ENCODE measurements around the gene DAB1. TPM values are rescaled to one million over a fixed set of nuclear protein-coding genes. Genes with fewer than 3 reads are reported as not detected.

DAB1 gene
- total and polyA plus RNA-seq, 10 of the 15 experiments (the other 5 are each of a cell fraction or from before 2014, with no cell fraction given), result 0.02 to 0.10 (median 0.03) TPM; not detected in 5

DNA sequence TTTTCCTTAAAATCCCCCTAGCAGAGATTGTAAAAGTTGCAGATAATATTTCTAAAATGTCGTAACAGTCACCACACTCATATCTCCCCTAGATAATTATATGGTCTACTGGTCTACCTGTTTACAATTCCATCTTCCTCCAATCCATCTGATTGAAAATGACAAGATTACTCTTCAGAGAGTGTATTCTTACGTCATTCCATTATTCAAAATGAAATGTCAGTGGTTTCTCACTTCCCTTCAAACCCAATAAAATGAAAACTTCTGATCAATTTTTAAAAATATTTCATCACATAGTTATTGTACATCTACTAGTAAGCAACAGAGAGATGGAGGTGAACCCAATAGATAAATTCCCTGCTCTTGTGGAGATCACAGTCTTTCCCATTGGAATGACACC is 255.9 kb downstream of the DAB1 start:
- no peak overlapping the region for H3K4me3 ChIP-seq
- no peak overlapping the region for H2AFZ ChIP-seq (ENCODE audit: control insufficient read depth, low read depth, low read length)
- H3K9me3 ChIP-seq (replicated peaks; ENCODE audit: control insufficient read depth, insufficient read depth, low read length), result no peaks in the 10 kb centered on the region
- no peak overlapping the region for H3K27ac ChIP-seq (ENCODE audit: control insufficient read depth, insufficient read depth)
- SMC1A ChIA-PET (ENCODE audit: uncharacterized antibody, unreplicated experiment), result no interaction called here
- peak; percentile 88 for ATAC-seq
- CTCF ChIA-PET, result no interaction called here
- WGBS (ENCODE audit: insufficient coverage, insufficient replicate concordance, low lambda C conversion rate, missing lambda C conversion rate), result 0% methylated on average over 2 of the region's 2 CpGs
- no peak for FAIRE-seq
- H3K79me2 ChIP-seq (ENCODE audit: control insufficient read depth, insufficient read depth, low read length), result no peaks in the 10 kb centered on the region
- DNase-seq (ENCODE audit: low read depth, low spot score), result no peak
- RAD21 ChIA-PET (ENCODE audit: unreplicated experiment), result no interaction called here
- in situ Hi-C loops (cut with MboI) (no loop called here), intact Hi-C loops (cut with micrococcal nuclease; ENCODE audit: unreplicated experiment) (loop anchor here (1.0 kb wide), 1 partner anchor 30 kb away; no protein-coding TSS in a partner anchor)
- no peaks in the 10 kb centered on the region for H4K20me1 ChIP-seq (ENCODE audit: control insufficient read depth, insufficient read depth)
- BruUV-seq (replicated peaks), result no TSS peak
- no peaks in the 10 kb centered on the region; the same call in 1 of the 2 replicates for H3K4me1 ChIP-seq (ENCODE audit: control insufficient read depth, insufficient read depth, low read length)
- H3K9ac ChIP-seq (ENCODE audit: control insufficient read depth, insufficient read depth, low read length), result no peak overlapping the region
- POLR2A ChIA-PET, result no interaction called here
- no peaks in the 10 kb centered on the region for H3K27me3 ChIP-seq (replicated peaks in 1 of 2; ENCODE audit: control insufficient read depth in 2 of 2, insufficient read depth in 2 of 2, low read length in 1 of 2)
- no peaks in the 10 kb centered on the region for H3K36me3 ChIP-seq (ENCODE audit: control insufficient read depth in 2 of 2, insufficient read depth in 2 of 2, low read length in 1 of 2)
- no peak overlapping the region for H3K4me2 ChIP-seq (ENCODE audit: control insufficient read depth, insufficient read depth)
- TF ChIP-seq GABPA (IDR thresholded peaks at IDR 0.05; ENCODE audit: low read depth) (no peak), PAX8 (IDR thresholded peaks at IDR 0.05) (no peak), POLR2AphosphoS5 (IDR thresholded peaks at IDR 0.05; ENCODE audit: low read length) (no peak), SREBF2 (IDR thresholded peaks at IDR 0.05; ENCODE audit: low read length) (no peak), ZNF217 (IDR thresholded peaks at IDR 0.05) (no peak), CHD4 (IDR thresholded peaks at IDR 0.05) (no peak), JUNB (IDR thresholded peaks at IDR 0.05) (peak; percentile 94), RBBP5 (conservative IDR thresholded peaks at IDR 0.05) (no peak), BCL11A (IDR thresholded peaks at IDR 0.05; ENCODE audit: low read depth, low read length) (peak; percentile 74; the same call in 1 of the 2 replicates), BACH1 (IDR thresholded peaks at IDR 0.05; ENCODE audit: borderline replicate concordance) (no peak), ZNF24 (IDR thresholded peaks at IDR 0.05) (no peak), ESRRA (IDR thresholded peaks at IDR 0.05; ENCODE audit: low read length) (no peak), MYC (IDR thresholded peaks at IDR 0.05; ENCODE audit: insufficient read depth, insufficient read length, insufficient replicate concordance, low read length, severe bottlenecking) (no peak)
- TF ChIP-seq, protein P1, sequence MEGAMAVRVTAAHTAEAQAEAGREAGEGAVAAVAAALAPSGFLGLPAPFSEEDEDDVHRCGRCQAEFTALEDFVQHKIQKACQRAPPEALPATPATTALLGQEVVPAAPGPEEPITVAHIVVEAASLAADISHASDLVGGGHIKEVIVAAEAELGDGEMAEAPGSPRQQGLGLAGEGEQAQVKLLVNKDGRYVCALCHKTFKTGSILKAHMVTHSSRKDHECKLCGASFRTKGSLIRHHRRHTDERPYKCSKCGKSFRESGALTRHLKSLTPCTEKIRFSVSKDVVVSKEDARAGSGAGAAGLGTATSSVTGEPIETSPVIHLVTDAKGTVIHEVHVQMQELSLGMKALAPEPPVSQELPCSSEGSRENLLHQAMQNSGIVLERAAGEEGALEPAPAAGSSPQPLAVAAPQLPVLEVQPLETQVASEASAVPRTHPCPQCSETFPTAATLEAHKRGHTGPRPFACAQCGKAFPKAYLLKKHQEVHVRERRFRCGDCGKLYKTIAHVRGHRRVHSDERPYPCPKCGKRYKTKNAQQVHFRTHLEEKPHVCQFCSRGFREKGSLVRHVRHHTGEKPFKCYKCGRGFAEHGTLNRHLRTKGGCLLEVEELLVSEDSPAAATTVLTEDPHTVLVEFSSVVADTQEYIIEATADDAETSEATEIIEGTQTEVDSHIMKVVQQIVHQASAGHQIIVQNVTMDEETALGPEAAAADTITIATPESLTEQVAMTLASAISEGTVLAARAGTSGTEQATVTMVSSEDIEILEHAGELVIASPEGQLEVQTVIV (IDR thresholded peaks at IDR 0.05; ENCODE audit: borderline replicate concordance, partially characterized antibody), result no peak
- TF ChIP-seq, protein P2, sequence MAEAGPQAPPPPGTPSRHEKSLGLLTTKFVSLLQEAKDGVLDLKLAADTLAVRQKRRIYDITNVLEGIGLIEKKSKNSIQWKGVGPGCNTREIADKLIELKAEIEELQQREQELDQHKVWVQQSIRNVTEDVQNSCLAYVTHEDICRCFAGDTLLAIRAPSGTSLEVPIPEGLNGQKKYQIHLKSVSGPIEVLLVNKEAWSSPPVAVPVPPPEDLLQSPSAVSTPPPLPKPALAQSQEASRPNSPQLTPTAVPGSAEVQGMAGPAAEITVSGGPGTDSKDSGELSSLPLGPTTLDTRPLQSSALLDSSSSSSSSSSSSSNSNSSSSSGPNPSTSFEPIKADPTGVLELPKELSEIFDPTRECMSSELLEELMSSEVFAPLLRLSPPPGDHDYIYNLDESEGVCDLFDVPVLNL (IDR thresholded peaks at IDR 0.05; ENCODE audit: low read depth, low read length), result no peak
- TF ChIP-seq, protein P3, sequence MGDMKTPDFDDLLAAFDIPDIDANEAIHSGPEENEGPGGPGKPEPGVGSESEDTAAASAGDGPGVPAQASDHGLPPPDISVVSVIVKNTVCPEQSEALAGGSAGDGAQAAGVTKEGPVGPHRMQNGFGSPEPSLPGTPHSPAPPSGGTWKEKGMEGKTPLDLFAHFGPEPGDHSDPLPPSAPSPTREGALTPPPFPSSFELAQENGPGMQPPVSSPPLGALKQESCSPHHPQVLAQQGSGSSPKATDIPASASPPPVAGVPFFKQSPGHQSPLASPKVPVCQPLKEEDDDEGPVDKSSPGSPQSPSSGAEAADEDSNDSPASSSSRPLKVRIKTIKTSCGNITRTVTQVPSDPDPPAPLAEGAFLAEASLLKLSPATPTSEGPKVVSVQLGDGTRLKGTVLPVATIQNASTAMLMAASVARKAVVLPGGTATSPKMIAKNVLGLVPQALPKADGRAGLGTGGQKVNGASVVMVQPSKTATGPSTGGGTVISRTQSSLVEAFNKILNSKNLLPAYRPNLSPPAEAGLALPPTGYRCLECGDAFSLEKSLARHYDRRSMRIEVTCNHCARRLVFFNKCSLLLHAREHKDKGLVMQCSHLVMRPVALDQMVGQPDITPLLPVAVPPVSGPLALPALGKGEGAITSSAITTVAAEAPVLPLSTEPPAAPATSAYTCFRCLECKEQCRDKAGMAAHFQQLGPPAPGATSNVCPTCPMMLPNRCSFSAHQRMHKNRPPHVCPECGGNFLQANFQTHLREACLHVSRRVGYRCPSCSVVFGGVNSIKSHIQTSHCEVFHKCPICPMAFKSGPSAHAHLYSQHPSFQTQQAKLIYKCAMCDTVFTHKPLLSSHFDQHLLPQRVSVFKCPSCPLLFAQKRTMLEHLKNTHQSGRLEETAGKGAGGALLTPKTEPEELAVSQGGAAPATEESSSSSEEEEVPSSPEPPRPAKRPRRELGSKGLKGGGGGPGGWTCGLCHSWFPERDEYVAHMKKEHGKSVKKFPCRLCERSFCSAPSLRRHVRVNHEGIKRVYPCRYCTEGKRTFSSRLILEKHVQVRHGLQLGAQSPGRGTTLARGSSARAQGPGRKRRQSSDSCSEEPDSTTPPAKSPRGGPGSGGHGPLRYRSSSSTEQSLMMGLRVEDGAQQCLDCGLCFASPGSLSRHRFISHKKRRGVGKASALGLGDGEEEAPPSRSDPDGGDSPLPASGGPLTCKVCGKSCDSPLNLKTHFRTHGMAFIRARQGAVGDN (IDR thresholded peaks at IDR 0.05), result no peak
- TF ChIP-seq, protein P4, sequence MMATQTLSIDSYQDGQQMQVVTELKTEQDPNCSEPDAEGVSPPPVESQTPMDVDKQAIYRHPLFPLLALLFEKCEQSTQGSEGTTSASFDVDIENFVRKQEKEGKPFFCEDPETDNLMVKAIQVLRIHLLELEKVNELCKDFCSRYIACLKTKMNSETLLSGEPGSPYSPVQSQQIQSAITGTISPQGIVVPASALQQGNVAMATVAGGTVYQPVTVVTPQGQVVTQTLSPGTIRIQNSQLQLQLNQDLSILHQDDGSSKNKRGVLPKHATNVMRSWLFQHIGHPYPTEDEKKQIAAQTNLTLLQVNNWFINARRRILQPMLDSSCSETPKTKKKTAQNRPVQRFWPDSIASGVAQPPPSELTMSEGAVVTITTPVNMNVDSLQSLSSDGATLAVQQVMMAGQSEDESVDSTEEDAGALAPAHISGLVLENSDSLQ (IDR thresholded peaks at IDR 0.05), result no peak
